HG02642 (cell line): Measurements from ENCODE around the gene COMMD1.
"Not testable (repeated sequence)": the region's sequence is repeated elsewhere in the genome, so short reads cannot be mapped to it uniquely, and the experiment has no call there.

Source experiments
- ATAC-seq: cut with Tn5 transposase; IDR thresholded peaks from one replicate; pipeline ENCODE4 v1.9.1; 2021; ENCODE audit warnings: mild to moderate bottlenecking; ENCODE audit not compliant: unreplicated experiment, poor library complexity

COMMD1 gene

DNA sequence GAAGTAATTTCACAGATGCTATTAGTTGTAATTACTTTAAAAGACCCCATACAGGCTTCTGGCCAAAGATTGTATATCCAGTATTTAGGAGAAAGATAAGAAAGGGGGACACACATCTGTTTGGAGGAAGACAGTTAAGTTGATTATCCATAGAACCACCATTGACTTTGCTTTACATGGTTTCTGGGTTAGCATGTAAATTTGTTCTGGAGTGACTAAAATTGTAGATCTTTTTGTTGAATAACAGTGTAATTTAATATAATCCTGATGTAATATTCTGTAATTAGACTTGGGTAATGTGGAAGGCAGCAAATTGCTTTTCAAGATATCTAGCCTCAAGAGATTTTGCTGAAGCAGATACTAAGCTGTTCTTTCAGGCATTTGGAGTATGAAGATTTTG lies 17.2 kb downstream of the COMMD1 start:
- no peak for ATAC-seq

DNA sequence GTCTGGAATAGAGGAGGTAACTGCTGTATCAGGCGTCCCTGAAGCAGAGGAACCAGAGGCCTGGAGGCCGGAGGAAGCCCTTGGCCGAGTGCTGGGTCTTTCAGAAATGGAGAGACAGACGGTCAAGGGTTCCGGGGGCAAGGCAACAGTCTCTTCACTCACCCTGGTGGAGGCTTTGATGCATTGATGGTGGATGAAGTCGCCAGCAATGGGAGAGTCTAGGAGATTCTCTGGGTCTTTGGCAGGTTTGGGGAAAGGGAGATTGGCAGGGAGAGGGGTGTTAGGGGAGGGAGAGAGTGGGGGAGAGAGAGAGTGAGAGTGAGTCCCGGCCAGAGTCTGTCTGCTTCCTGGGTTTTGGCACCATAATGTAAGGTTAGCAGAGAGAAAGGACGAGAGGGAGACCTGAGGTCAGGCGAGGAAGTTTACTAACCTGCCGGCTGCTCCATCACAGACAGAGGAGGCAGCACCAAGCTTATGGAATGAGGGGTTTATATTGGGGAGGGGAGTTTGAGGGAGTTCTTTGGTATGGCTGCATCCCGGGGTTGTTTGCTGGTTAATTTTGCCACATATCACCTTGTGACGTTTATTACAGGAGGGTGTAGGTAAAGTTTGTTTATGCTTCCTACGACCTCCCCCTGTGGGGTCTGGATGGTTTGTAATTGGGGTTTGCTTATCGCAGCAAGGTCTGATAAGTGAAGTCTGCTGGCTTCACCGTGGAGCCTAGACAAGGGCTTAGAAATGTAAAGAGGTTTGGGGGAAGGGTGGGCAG lies 19.6 kb downstream of the COMMD1 start:
- no peak for ATAC-seq

DNA sequence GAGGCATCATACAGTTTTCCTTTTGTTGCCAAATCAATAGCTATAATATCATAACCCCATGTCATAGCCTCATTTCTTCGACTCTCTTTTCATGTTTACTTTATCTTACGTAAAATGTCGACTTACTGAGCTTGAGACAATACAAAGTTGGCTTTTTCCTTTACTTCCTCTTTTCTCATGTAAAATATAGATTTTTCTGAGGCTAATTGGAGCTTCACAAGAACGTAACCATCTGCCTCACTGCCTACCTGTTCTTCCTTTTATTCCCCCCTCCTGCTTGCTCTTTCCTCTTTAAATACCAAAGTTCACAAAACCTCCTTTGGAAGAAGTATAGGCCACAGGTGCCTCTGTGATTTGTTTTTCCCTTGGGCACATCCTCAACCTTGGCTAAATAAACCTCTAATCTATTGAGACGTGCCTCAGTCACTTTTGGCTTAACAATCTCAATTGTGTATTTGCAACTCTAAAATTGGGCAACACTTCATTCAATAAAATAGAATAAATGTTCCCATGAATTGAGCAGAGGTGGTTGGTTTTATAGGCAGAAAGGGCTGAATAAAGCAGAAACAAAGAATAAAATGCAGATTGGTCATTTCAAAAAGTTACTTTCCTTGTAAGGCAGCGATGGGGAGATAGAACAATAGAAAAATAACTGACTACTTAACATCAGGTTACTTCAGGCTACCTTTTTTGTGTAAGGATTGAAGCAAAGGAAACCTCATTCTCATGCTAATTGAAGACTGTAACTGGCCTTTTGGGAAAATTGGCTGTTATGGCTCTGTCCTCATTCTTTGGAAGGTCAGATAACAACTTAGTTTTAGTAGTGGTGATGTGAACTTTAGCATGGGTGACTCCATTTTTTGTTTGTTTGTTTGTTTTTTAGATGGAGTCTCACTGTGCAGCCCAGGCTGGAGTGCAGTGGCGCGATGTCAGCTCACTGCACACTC lies 21.3 kb downstream of the COMMD1 start:
- no peak for ATAC-seq

DNA sequence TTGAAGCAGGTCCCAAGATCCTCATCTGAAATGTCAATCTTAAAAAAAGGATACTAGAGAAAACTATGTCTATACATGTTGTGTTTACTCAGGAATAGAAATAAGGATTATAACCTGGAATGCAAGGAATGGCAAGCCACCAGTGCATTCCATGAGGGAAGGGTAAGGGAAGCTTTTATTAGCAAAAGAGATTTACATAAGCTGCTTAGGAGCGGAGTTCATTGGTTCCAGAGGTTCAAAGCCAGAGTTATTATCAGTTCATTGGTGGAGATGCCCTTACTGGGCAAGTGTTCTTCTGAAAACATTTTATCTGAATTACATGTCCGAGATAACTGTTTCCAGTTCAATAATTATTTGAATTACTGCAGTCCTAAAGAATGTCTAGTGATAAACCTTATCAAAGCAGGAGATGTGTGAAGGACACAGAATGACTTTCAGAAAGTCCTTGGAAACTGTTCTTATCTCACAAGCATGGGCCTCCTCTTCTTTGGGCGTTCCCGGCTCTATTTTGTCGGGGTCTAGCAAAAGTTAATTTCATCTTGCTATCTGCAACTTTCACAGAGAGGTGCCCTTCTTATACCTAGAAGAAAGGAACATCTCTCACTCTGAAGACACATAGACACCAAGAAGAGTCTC lies 23.5 kb downstream of the COMMD1 start:
- ATAC-seq, result no peak

DNA sequence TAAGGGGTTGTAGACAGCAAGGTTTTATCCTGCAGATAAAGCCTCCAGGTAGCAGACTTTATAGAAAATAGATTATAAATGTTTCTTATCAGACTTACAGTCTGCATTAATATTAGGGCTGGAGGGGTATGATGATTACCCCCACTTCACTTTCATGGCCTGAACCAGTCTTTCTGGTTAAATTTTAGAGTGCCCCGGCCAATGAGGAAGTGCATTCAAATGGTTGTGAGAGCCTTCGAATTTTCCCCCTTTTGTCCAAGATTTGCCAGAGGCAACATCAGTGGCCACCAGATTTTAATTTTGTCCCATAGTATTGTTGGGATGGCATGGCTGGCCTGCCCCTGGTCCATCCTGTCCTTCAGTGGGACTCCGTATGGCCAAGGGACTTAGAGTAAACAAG lies 31.6 kb downstream of the COMMD1 start:
- ATAC-seq, result no peak

DNA sequence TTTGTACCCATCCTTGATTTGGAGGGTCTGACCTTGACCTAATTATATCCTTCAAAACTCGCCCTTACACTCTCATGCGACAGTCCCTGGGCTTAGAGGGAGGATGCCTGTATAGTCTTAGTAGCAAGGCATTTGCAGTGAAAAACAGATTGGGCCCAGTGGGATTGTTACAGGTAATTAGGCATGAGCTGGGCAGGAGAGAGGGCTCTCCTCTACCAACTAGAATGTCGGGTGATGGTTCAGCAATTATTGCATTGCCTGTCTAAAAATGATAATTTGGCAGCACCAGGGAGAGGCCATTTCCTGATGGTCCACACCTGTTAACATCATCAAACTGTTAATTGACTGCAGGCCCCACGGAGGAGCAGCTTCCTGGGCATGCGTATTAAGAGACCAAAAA lies 32.4 kb downstream of the COMMD1 start:
- ATAC-seq, result no peak

DNA sequence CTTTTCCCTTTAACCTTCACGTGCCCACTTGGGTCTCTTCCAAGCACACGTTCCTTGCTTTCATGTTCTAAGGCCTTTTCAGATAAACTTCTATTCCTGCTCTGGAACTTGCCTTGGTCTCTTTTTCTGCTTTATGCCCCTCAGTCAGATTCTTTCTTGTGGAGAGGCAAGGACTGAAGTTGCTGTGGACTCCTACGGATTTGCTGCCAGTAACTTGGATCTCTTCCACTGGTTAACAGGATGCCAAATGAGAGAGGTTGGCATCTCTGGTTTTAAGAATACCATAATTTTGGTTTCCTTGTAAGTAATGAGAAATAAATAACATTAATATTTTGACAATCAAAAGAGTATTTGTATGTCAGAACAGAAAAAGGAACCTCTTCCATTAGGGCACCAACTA lies 33.0 kb downstream of the COMMD1 start:
- no peak for ATAC-seq

DNA sequence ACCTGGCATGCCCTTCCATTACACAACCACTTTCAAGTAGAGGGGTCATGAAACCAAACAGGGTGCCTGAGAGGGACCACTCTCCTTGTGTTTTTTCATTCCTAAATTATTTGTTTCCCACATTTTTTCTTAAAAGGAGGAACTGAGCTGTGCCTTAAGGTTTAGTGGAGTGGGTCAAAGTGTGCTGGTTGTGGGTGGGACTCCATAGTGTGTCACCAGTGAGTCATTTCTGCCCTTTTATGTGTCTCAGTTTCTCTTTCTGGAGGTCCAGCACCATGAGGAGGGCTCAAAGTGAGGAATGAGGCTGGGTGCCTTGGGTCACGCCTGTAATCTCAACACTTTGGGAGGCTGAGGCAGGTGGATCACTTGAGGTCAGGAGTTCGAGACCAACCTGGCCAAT lies 37.8 kb downstream of the COMMD1 start:
- no peak for ATAC-seq

DNA sequence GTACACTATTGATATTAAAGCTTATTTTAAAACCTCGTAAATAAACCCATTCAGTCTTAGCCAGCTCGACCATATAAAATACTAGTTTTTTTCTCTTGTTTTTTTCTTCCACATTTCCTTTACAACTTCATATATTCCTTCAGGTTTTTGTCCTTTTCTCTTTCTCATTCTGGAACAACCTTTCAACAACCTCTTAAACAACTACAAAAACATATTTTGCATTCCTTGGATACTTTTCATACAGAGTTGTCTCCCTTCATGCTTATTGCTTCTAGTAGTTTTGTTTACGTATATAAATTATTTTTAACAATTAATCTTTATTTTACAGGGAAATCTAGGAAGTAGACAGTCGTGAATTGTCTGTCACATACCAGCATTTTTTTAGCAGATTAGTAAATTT lies 41.2 kb downstream of the COMMD1 start:
- no peak for ATAC-seq

DNA sequence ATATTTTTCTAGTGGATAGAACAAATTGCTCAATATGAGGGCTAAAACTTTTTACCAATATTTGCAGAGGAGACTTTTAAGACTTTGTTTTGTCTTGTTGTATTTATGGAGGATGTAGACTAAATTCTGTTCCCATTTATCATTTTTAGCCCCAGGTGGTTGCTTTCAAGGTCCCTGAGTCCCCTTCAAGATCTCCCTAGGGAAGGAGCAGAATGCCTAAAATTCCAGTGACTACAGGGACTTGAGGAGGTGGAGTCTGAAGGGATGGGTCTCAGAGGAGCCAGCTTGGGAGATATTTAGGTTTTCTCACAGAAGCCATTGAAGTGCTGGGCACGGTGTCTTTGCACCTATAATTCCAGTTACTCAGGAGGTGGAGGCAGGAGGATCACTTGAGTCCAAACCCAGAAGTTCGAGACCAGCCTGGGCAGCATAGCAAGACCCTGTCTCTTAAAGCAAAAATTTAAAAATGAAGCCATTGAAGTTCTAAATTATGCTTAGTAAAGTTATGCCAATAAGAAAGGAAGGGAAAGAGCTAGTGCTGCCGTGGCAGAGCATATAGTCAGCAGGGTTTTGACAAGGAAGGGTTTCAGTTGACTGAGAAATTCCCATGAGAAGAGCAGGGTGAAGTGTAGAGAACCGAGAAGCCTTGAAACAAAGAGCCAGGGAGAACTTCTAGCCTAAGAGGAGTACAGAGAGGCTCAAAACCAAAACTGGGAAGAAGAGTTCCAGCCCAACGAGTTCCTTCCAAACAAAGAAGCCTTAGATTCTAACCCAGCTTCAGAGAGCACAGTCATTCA lies 43.4 kb downstream of the COMMD1 start:
- ATAC-seq, result no peak

DNA sequence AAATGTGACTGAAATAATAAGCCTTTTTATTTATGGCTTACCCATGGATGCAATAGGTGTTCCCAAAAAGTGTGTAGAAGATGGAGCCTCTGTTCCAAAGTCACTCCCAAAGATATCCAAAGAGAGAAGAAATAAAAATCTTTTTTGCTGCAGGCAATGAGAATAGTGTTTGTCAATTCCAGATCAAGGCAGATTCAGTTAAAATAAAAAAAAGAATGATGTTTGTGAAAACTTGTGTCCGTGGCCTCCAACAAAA lies 43.9 kb downstream of the COMMD1 start:
- no peak for ATAC-seq

DNA sequence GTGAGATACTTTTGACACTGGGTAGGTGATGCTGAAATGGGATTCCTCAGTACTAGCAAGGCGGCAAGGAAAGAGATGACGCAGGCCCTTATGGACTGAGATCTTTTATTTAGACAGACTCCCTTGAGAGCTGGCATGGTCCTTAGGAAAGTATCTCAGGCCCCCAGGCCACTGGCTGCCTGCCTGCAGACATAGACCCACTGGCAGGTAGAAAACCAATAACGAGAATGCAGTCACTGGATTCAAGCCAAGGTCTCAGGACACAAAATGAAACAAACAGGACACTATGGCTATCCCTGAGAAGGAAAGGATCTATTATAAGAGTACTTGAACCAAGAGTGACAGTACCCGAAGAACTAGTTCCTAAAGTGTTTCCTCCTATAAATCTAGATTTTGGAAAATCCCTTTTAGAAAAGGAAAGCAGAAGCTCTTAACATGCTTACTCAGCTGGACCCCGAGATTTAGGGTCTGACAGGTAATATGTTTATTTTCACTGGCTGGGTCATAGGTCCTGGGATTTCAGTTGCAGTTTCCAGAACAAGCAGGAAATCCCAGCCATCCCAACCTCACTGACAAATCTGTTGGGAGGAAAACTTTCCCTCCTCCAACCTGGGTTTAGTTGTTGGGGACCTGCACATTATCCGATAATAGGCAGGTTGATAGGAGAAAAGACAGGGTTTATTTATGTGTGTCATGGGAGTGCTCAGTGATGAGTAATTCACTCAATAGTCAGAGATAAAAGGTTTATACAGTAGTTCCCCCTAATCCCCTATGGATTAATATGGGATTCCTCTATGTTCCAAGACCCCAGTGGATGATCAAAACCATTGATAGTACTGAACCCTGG lies 44.5 kb downstream of the COMMD1 start:
- ATAC-seq, result no peak

DNA sequence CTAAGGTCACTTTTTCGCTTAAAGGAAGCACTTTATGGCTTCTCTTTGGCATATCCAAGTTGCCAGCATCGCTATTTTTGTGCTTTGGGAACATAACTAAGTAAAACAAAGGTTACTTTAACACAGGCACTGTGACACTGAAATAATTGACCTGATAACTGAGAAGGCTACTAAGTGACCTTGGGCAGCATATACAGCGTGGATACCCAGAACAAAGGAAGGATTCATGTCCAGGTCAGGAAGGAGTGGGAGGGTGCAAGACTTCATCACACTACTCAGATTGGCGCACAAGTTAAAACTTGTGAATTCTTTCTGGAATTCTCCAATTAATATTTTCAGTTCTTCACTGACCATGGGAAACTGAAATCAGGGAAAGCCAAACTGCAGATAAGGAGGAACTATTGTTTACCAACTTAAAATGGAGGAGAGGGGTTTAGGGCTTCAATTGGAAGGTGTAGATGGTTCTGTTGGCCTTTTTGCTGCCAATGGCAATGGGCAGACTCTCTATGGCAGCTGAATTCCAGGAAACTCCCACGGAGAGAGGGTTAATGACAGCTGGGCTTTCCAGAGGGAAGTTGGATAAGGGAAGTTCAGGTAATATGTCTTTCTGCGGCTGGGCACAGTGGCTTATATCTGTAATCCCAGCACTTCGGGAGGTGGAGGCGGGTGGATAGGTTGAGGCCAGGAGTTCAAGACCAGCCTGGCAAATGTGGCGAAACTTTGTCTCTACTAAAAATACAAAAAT lies 45.3 kb downstream of the COMMD1 start:
- no peak for ATAC-seq

DNA sequence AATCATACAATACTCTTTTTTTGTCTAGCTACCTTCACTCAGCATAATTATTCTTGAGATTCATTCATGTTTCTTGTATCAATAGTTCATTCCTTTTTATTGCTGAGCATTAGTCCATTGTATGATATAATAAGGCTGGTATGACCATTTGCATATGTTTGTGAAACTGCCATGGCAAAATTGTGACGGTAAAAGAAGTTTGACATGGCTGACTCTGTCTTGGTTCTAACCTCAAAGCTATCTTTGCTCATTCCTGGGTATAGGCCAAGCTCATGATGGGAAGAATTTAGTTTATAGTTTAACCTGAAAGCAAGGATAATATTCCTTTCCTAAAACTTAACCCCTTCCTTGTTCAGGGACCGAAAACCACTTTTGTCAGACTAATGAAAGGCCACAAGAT lies 46.4 kb downstream of the COMMD1 start:
- ATAC-seq, result no peak

DNA sequence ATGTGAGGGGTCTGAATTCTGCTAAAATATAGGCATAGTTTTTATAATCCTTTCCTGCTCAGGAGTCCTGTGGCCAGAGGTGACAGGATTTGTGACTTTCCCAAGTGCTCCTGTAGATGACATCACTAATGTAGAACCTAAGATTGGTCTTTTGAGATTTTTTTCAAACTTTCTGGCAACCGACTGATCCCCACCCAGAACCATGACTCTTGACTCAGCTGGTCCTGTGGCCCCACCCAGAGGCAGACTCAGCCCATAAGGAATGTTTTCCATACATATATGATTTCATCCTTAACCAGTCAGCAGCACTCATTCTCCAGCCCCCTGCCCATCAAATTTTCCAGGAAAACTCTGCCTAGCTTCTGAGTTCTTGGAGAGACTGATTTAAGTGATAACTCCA lies 46.8 kb downstream of the COMMD1 start:
- ATAC-seq, result no peak

DNA sequence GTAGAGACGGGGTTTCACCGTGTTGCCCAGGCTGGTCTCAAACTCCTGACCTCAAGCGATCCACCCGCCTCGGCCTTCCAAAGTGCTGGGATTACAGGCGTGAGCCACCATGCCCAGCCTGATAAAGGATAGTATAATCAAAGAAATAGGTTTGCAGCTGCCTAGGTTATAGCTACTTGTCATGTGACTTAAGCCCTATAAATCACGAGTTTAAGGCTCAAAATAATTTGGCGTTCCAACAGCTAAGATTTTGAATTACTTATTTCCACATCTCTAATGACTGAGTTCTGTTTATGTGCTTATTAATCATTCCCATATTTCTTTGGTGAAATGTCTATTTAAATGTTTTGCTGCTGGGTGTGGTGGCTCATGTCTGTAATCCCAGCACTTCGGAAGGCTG lies 49.4 kb downstream of the COMMD1 start:
- ATAC-seq, result not testable (repeated sequence)

DNA sequence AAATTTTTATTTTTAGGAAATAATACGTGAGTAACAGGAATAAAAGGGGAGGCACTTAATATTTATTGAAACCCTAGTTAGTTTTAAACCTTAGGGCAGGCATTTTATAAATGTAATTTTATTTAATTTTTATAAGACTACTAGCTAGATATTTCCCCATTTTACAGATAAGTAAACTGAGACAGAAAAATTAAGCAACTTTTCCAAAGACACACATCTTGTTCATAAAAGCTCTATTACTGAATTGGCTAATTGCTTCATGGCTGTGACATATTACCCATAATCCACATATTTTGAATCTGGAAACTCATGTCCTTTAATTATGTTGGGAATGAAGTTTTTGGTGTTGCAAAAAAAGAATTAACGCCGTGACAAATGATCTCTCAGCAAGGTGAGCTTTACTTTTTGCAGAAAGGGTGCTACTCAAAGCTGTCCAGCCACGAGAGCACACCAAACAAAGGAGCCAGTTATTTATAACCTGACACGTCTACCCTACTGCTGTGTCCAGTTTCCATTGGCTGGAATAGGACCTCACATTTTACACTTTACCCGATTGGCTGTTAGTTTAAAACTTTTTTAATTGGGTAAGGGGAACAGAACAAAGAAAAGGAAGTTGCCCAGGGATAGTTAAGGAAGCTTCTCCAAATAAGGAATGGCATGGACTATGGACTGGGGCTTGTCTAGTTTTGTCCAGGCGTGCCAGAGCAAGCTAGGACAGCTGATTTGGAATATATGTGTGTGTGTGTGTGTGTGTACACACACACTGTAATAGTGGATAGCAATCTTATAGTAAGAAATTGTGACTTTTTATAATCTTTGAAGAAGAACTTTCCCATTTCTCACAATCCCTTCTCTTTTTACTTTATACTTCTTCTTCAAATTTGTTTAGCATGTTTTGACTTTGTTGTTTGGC lies 54.2 kb downstream of the COMMD1 start:
- ATAC-seq, result no peak
